Measurements from ENCODE around the gene ZNF532.

- no peak for TF ChIP-seq TAF1 (IDR thresholded peaks at IDR 0.05; ENCODE audit: borderline replicate concordance, insufficient read depth, low read length)
- no peak for TF ChIP-seq SIN3A (IDR thresholded peaks at IDR 0.05; ENCODE audit: borderline replicate concordance, insufficient read depth, low read length)
Observed at GRCh38 chr18:59026831-59027410, 162.2 kb downstream of the ZNF532 start.
